ENCODE data around the gene WDTC1.

DNA sequence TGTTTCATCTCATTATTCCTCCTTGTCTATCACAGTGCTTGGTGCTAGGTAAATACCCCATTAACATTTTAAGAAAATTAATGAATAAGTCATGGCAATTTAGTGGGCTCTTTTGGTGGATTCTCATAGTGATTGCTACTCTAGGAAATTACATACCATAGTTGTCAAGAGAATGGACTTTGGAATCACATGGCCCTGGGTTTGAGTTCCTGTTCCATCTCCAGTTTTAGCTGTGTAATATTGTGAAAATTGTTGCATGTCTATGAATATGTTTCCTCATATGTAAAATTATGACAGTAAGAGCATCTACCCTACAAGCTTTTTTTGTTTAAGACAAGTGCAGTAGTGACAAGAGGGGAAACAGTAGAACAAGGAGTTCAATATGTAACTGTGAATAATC, 20.7 kb downstream of the WDTC1 start:
- TF ChIP-seq CTCF (IDR thresholded peaks at IDR 0.05 in 2 of 3, conservative IDR thresholded peaks at IDR 0.05 in 1 of 3; ENCODE audit: borderline replicate concordance in 1 of 3, insufficient read depth in 1 of 3, low read depth in 2 of 3, low read length in 2 of 3) (no peak), JUND (IDR thresholded peaks at IDR 0.05) (no peak), EZH2phosphoT487 (IDR thresholded peaks at IDR 0.05; ENCODE audit: borderline replicate concordance) (no peak)

Measured in HCT116 (cell line).